HAP-1 (cell line): Measurements from ENCODE around the gene WFDC6.

ENCODE experiments used
- DNase-seq, 2 experiments: peaks; one replicate each; pipeline ENCODE4 v3.0.0-alpha.2; 2016 to 2020; ENCODE audit warnings: low spot score in 2 of 2
- H3K27me3 ChIP-seq: fragments of 250-450 bp; sonication (Bioruptor Pico); 2 replicates; pipeline ENCODE4 v1.5.1; 2020; ENCODE audit warnings: low read depth, mild to moderate bottlenecking, moderate library complexity
- H3K36me3 ChIP-seq: fragments of 250-450 bp; sonication (Bioruptor Pico); replicated peaks from 2 replicates; pipeline ENCODE4 v1.5.1; 2020; ENCODE audit warnings: mild to moderate bottlenecking
- H3K4me1 ChIP-seq: fragments of 250-450 bp; sonication (Bioruptor Pico); 2 replicates; pipeline ENCODE4 v1.5.1; 2020; ENCODE audit warnings: mild to moderate bottlenecking
- H3K4me3 ChIP-seq: fragments of 250-450 bp; sonication (Bioruptor Pico); 2 replicates; pipeline ENCODE4 v1.5.1; 2020; ENCODE audit warnings: mild to moderate bottlenecking, moderate library complexity
- H3K9me3 ChIP-seq: fragments of 250-450 bp; sonication (Bioruptor Pico); 2 replicates; pipeline ENCODE4 v1.5.1; 2020; ENCODE audit warnings: mild to moderate bottlenecking, moderate library complexity
- in situ Hi-C: fragments of 300-500 bp; cut with MboI; formaldehyde crosslinking; loops from 3 replicates; pipeline ENCODE4 v1.14.3; 2020; ENCODE audit warnings: low sequenced_read_pairs, inconsistent platforms, mixed read lengths

Gene WFDC6

DNA sequence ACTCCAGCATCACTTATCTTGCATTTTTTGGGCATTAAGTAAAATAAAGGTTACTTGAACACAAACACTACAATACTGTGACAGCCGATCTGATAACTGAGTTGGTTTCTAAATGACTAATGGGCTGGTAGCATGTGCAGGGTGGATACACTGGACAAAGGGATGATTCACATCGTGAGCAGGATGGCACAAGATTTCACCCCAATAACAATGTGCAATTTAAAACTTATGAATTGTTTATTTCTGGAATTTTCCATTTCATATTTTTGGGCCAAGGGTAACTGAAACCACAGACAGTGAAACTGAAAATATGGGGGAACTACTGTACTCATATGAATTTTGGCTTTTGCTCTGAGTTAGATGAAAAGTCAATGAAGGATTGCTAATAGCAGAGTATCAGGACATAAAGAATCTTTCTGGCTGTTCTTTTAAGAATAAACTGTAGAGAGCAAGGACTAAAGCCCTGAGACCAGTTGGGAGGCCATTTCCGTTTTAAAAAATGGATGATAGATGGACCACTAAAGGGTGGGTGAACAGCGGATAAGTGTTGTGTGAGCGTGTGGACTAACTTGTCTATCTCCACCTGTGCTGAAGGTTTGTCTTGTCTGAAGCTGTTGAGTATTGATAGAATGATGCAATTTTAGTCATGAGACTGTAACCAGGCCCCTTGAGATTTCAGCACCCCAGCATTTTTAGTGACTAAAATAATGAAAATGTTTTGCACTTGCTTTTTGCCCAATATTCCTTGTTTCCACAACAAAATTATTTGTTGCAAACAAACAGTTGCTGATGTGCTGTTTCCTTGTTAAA is 32.1 kb downstream of the WFDC6 start:
- in situ Hi-C loops: no loop called here
- H3K4me3 ChIP-seq: no peak overlapping the region
- H3K36me3 ChIP-seq: no peaks in the 10 kb centered on the region
- no peak for DNase-seq
- H3K27me3 ChIP-seq: 0 out of 2 replicates have a peak, but pooled peaks cover 5% of the 10 kb centered on the region
- H3K4me1 ChIP-seq: no peaks in the 10 kb centered on the region
- no peaks in the 10 kb centered on the region for H3K9me3 ChIP-seq

DNA sequence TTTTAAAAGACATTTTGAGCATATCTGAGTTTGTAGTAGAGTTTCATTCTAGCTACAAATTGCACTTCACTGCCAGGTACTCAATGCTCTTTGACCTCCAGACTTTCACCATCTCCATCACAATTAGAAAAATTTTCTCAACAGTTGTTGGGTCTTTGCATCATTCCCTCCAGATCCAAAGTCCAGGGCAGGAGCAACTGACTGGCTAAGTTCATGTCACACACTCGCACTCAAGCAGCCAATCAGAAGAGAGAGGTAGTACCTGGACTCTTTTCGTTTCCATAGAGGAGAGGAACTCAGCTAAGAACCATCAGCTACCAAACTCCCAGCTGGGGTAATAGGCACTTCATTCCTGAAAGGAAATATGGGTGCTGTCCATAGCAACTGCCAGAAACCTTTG is 32.9 kb downstream of the WFDC6 start:
- no peaks in the 10 kb centered on the region for H3K9me3 ChIP-seq
- in situ Hi-C loops: no loop called here

DNA sequence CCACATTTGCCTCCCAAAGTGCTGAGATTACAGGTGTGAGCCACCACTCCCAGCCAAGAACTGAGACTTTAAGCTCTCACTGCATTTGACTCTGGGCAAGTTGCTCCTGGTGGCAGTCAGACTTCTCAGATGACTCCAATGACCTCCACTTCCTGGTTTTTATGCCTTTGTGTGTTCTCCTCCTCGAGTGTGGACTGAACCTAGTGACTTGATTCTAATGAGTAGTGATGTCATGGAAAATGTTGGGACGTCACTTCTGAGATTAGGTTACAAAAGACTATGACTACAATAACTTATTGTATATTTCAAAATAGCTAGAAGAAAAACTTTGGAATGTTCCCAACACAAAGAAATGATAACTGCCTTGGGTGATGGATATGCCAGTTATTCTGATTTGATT is 35.9 kb downstream of the WFDC6 start:
- peaks cover 14% of the 10 kb centered on the region for H3K27me3 ChIP-seq
- in situ Hi-C loops: no loop called here
- no peak overlapping the region for H3K4me3 ChIP-seq
- no peak for DNase-seq
- H3K4me1 ChIP-seq: no peaks in the 10 kb centered on the region
- H3K9me3 ChIP-seq: no peaks in the 10 kb centered on the region
- no peaks in the 10 kb centered on the region for H3K36me3 ChIP-seq

More for the DNA sequence above, 32.9 kb downstream of the WFDC6 start:
- Histone ChIP-seq H3K36me3 (no peaks in the 10 kb centered on the region), H3K27me3 (peaks cover 10% of the 10 kb centered on the region; the same call in 1 of the 2 replicates), H3K4me1 (no peaks in the 10 kb centered on the region), H3K4me3 (no peak overlapping the region)
- no peak for DNase-seq

DNA sequence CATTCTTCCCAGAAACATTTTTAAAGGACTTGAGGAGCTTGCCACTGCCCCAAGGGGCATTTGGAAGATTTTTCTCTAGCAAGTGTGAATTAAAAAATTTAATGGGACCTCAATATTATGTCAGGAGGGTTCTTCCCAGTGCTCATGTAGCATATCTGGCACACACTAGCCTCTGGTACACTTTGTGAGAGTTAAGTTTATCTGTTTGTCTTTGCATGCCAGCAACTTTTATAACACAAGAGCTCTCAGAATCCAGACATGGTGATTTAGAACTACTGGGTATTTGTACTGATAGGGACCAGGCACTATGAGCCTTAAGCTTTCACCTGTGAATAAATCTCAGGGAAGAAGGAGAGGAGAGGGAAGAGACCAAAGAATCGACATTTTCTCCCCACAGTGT is 36.7 kb downstream of the WFDC6 start:
- in situ Hi-C loops: no loop called here

DNA sequence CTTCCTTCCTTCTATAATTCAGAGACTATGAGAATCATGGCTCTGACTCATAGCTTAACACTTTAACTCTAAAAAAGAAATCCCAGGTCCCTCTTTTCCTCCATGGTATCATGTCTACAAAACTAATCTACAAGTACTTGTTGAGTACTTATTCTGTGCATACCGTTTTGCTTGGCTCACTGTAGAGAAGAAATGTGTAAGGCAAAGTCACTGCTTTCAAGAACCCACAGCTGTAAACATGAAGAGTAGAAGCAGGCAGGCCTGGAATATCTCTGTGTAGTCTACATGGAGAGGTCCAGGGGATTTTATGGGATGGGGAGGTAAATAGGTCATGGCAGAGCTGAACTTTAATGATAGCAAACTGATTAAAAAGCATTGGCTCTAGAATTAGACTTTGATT is 37.7 kb downstream of the WFDC6 start:
- Histone ChIP-seq H3K9me3 (no peaks in the 10 kb centered on the region), H3K4me3 (no peak overlapping the region), H3K36me3 (no peaks in the 10 kb centered on the region), H3K27me3 (peaks cover 18% of the 10 kb centered on the region), H3K4me1 (no peaks in the 10 kb centered on the region)
- no peak for DNase-seq
- in situ Hi-C loops: no loop called here

More for the DNA sequence above, 36.7 kb downstream of the WFDC6 start:
- no peak for DNase-seq
- H3K4me3 ChIP-seq: no peak overlapping the region
- no peaks in the 10 kb centered on the region for H3K9me3 ChIP-seq
- H3K36me3 ChIP-seq: no peaks in the 10 kb centered on the region
- peaks cover 14% of the 10 kb centered on the region for H3K27me3 ChIP-seq
- H3K4me1 ChIP-seq: no peaks in the 10 kb centered on the region

DNA sequence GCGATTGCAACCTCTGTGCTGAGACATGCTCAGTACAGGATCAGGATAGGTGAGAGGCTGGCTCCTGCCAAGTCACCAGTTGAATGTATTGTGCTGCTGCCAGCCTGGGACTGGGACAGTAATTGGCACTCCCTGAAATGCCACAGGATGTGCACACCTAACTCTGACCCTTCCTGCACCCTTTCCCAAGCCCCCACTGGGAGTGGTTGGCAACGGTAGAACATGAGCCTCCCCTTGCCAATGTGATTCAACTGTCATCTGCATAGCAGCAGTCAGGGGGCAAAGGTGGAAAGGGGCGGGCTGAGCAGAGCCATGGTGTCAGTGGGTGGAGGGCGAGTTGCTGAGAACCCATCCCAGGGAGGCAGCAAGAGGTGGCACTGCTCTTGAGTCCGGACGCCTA is 39.3 kb downstream of the WFDC6 start:
- H3K27me3 ChIP-seq: peaks cover 29% of the 10 kb centered on the region
- no peaks in the 10 kb centered on the region for H3K36me3 ChIP-seq
- in situ Hi-C loops: no loop called here
- no peaks in the 10 kb centered on the region for H3K9me3 ChIP-seq
- H3K4me1 ChIP-seq: no peaks in the 10 kb centered on the region
- H3K4me3 ChIP-seq: no peak overlapping the region
- no peak for DNase-seq

DNA sequence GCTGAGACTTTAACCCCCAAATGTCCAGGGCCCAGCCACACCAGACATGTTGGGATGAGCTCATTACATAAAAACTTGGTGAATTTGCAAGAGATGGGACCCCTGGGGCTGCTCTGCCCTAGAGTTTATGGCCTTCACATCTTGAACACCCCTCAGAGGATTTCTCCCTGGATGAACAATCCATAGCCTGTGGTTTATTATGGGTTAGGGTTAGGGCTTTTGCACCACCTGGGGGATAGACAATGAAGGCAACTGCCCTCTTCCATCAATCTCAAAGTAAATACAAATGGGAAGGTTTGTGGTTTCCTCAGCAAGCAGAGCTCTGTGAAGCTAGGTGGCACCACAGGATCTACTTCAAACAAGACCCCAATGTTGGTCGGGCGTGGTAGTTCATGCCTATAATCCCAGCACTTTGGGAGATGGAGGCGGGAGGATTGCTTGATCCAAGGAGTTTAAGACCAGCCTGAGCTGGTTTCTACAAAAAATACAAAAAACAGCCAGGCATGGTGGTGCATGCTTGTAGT is 41.2 kb downstream of the WFDC6 start:
- DNase-seq: no peak

DNA sequence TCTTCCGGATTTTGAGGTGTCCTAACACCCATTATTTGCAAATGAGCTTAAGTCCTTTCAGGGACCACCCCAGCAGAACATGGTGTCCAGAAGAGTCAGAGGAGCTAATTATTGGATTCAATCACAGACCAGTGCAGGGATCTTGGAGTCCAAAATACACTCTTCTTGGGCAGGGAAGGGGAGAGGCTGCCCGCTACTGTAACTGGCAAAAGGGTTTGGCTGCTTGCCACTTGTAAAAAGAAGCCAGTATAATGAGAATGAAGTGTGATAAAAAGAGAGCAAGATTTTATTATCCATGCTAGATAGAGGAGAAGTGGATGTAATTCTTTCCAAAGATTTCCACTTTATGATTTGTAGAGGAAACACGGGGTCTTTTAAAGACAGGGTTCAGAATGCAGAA is 43.1 kb downstream of the WFDC6 start:
- peaks cover 24% of the 10 kb centered on the region for H3K27me3 ChIP-seq
- no peaks in the 10 kb centered on the region for H3K9me3 ChIP-seq
- in situ Hi-C loops: no loop called here
- no peaks in the 10 kb centered on the region for H3K4me1 ChIP-seq
- DNase-seq: no peak
- no peak overlapping the region for H3K4me3 ChIP-seq
- no peaks in the 10 kb centered on the region for H3K36me3 ChIP-seq

More for the DNA sequence above, 41.2 kb downstream of the WFDC6 start:
- no peaks in the 10 kb centered on the region for H3K36me3 ChIP-seq
- no peak overlapping the region for H3K4me3 ChIP-seq
- peaks cover 29% of the 10 kb centered on the region for H3K27me3 ChIP-seq
- H3K4me1 ChIP-seq: no peaks in the 10 kb centered on the region
- H3K9me3 ChIP-seq: no peaks in the 10 kb centered on the region
- in situ Hi-C loops: no loop called here

DNA sequence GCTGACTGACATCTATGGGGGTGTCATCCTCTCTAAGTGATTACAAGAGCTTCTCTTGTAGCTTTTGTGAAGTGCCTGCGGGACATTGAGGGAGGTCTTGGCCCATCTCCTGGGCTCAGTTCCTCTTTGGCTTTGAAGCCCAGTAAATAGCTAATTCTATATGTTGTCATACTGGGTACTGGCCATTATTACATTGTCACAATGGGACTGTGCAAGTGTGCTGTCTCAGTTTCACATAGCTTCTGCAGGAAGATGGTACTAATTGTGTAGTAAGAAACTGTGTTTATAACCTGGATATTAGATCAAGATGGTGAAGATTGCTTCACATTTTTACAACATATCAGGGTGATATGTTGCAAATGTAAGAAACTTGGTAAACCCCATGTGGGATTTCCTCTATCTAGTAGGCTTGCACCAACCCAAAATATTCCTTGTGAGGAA is 43.8 kb downstream of the WFDC6 start:
- no peak for DNase-seq
- in situ Hi-C loops: no loop called here
- H3K27me3 ChIP-seq: peaks cover 21% of the 10 kb centered on the region

DNA sequence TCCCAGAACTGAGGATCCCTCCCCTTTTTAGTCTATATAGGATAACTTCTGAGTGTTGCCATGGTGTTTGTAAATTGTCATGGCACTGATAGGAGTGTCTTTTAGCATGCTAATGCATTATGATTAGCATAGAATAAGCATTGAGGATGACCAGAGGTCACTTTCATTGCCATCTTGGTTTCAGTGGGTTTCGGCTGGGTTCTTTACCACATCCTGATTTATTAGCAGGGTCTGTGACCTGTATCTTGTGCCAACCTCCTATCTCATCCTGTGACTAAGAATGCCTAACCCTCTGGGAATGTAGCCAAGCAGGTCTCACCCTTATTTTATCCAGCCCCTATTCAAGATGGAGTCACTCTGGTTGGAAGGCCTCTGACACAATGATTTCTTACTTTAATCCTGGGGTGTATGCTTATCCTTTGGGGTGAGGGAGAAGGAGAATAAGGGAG is 50.2 kb downstream of the WFDC6 start:
- Histone ChIP-seq H3K4me3 (no peak overlapping the region), H3K36me3 (no peaks in the 10 kb centered on the region), H3K27me3 (peaks cover 17% of the 10 kb centered on the region), H3K4me1 (no peaks in the 10 kb centered on the region), H3K9me3 (no peaks in the 10 kb centered on the region)
- DNase-seq: no peak
- in situ Hi-C loops: no loop called here

More for the DNA sequence above, 43.8 kb downstream of the WFDC6 start:
- Histone ChIP-seq H3K36me3 (no peaks in the 10 kb centered on the region), H3K4me3 (no peak overlapping the region), H3K9me3 (no peaks in the 10 kb centered on the region), H3K4me1 (no peaks in the 10 kb centered on the region)

DNA sequence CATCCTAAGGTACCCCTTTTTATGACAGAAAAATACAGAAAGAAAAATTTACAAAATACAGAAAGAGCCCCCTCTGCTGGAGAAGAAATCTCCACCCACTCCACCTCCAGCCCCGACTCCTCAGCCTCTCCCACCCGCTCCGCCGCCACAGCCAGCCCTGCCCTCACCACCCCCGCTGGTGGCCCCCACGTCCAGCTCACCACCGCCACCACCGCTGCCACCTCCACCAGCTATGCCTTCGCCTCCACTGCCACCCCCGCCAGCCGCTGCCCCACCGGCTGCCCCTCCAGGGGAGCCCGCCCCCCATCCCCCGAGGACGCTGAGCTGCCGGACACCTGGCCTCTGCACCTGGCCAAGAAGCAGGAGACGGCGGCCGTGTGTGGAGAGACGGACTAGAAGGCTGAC is 52.0 kb downstream of the WFDC6 start:
- Histone ChIP-seq H3K4me1 (no peaks in the 10 kb centered on the region), H3K27me3 (peaks cover 32% of the 10 kb centered on the region), H3K4me3 (no peak overlapping the region), H3K36me3 (no peaks in the 10 kb centered on the region), H3K9me3 (no peaks in the 10 kb centered on the region)
- in situ Hi-C loops: no loop called here
- DNase-seq: peak in 1 of 2 experiments; percentile 35

DNA sequence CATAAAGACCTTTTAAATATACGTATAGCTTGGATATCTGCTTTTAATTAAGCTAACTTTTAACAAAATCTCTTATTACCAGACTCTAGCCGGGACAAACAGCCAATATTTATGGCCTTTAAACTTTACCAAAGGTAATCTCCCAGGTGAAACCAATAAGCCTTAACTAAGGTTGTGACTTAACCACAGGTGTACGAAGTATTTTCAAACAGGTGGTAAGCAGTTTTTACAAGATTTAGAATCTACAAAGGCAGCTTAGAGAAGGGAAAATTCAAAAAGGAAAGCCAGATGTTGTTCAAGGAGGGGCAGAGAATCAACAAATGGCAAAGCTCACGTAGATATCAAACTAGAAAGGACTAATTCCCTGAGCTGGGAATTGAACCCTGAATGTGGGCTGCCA is 53.9 kb downstream of the WFDC6 start:
- no peaks in the 10 kb centered on the region for H3K4me1 ChIP-seq
- H3K9me3 ChIP-seq: no peaks in the 10 kb centered on the region
- no peaks in the 10 kb centered on the region for H3K36me3 ChIP-seq
- H3K4me3 ChIP-seq: no peak overlapping the region
- no peak for DNase-seq
- H3K27me3 ChIP-seq: peaks cover 38% of the 10 kb centered on the region
- in situ Hi-C loops: no loop called here

DNA sequence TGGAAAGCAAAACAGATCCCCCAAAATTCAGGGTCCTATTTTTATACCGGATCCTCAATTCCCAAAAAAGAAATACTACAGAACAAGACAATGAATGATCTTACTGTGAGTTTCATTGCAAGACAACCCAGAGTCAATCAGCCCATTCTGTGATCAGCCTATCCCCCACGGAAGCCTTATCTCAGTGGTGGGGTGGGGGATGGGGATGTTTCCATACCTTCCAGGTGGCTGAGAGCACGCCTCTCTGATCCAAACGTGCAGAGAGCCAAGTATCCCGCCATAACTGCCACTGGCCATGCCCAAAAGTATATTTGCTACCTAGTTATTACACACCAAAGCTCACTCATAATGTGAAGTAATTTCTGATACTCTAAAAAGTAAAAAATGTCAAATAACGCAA is 54.6 kb downstream of the WFDC6 start:
- in situ Hi-C loops: no loop called here
- peaks cover 41% of the 10 kb centered on the region for H3K27me3 ChIP-seq
- H3K9me3 ChIP-seq: no peaks in the 10 kb centered on the region
- no peaks in the 10 kb centered on the region for H3K4me1 ChIP-seq
- no peak for DNase-seq
- no peak overlapping the region for H3K4me3 ChIP-seq
- H3K36me3 ChIP-seq: no peaks in the 10 kb centered on the region
